GM19438 (cell line): ENCODE data around the gene ADGRA1.
"Not testable (repeated sequence)": the region's sequence is repeated elsewhere in the genome, so short reads cannot be mapped to it uniquely, and the experiment has no call there.

Source experiments
- ATAC-seq: cut with Tn5 transposase; IDR thresholded peaks from one replicate; pipeline ENCODE4 v1.9.1; 2021; ENCODE audit warnings: low read depth; ENCODE audit not compliant: unreplicated experiment

ADGRA1 gene

DNA sequence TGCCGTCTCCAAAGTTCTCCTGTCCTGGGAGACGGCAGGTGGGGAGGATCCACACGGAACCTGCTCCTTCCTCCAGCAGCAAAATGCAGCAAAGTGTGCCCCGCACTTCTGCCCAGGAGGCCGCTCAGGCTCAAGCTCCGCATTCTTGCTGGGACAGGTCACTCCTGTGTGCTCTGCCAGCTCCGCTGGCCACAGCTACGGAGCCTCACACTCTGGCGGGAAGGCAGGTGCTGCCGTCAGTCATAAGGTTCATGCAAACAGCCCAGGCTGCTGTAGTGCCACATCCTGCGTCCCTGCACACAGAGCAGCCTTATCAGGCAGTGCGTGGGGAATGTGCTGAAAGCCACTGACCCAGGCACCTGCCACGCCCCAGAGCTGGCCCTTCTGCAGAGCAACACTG is 22.4 kb downstream of the ADGRA1 start:
- ATAC-seq, result no peak

GRCh38 chr10:133110609-133111275 is 23.0 kb downstream of the ADGRA1 start:
- ATAC-seq, result no peak

DNA sequence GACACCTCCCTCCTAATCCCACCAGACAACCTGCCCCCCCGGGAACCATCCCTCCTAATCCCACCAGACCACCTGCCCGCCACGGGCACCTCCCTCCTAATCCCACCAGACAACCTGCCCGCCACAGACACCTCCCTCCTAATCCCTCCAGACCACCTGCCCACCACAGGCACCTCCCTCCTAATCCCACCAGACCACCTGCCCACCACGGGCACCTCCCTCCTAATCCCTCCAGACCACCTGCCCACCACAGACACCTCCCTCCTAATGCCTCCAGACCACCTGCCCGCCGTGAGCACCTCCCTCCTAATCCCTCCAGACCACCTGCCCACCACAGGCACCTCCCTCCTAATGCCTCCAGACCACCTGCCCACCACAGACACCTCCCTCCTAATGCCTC is 23.9 kb downstream of the ADGRA1 start:
- ATAC-seq, result not testable (repeated sequence)

DNA sequence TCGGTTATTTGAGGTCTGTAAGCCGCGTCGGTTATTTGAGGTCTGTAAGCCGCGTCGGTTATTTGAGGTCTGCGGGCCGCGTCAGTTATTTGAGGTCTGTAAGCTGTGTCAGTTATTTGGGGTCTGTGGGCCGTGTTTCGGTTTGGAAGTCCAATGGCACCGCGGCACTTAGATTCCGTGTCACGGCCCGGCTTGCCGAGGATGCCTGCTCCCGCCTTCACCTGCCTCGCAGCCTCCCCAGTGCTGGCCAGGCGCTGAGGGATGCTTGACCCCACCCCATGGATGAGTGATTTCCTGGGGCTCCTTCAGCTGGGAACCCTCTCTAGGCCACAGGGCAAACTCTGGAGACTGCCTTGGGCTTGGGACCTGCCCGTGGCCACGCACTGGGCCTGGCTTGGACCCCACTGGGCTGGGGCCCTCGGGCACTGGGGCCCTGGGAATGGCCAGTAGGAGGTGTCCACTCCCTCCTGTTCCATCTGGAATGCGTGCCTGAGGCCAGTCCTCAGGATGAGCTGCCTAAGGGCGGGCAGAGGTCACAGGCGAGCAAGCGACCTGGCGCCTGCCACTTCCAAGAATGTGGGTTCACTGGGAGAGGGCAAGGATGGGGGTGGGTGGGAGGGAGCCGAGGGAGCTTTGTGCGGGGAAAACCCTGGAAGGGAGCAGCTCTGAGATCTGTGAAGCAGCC is 25.6 kb downstream of the ADGRA1 start:
- no peak for ATAC-seq

- ATAC-seq, result no peak
These were observed 26.1 kb downstream of the ADGRA1 start for GRCh38 chr10:133113847-133114246.

GRCh38 chr10:133114251-133114650 is 26.5 kb downstream of the ADGRA1 start:
- ATAC-seq, result no peak

DNA sequence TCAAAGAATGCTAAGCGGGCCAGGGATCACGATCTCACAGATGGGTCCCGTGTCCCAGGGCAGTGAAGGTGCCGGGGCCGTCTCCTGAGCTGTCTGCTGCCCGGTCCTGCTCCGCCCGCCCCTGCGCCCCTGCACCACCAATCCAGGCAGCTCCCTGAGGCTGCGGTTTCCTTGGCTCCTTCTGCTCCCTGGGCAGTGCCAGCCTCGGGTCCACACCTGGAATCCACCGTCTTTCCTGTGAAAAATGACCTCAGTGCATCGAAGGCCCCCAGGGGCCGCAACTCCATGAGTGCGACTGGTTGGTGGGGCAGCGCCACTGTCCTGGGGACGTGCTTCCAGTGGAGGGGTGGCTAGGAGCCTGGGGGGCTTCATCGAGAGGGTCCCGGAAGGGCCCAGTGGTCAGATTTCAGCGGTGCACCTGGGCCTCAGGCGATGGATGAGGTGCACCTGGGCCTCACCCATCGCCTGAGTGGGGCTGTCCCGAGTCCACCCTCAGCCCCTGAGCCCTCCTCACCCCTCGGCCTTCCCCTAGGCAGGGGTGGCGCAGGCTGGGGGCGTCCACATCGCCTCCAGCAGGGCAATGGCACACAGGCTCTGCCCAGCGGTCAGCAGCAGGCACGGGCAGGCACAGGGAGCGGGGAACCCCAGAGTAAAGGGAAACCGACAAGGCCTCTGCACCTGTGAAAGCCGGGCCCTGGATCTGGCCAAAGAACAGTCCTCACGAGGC is 27.2 kb downstream of the ADGRA1 start:
- no peak for ATAC-seq

- no peak for ATAC-seq
These were observed 27.7 kb downstream of the ADGRA1 start for GRCh38 chr10:133115453-133115842.

GRCh38 chr10:133115976-133116375 is 28.3 kb downstream of the ADGRA1 start:
- ATAC-seq, result no peak

GRCh38 chr10:133116455-133116854 is 28.7 kb downstream of the ADGRA1 start:
- no peak for ATAC-seq

DNA sequence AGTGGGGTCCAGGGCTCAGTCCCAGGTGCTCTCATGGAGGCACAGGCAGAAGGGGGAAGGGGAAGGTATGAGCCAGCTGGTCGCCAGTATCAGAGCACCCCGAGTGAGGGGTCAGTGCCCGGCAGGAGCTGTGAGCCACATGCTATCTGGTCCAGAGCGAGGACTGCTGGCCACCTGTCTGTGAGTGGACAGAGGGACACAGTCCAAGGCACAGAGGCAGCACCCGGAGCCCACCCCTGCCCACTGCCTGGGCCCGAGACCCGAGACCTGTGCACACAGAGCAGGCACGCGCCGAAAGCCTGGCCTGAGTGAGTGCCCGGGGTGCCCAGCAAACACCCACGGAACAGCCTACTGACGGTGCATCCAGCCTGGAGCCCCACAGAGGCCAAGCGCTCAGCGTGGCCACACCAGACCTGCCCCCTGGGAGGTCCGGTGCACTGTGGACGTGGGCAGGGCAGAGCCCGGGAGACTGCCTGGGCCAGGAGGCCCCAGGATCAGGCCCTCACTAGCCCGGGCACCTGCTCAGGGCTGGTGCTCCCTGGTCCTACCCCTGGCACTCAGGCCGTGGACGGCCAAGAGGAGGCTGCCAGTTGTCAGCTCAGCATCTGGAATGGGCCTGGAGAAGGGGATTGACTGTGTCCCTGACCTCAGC is 29.4 kb downstream of the ADGRA1 start:
- ATAC-seq, result no peak

GRCh38 chr10:133117688-133118071 is 30.0 kb downstream of the ADGRA1 start:
- ATAC-seq, result no peak

DNA sequence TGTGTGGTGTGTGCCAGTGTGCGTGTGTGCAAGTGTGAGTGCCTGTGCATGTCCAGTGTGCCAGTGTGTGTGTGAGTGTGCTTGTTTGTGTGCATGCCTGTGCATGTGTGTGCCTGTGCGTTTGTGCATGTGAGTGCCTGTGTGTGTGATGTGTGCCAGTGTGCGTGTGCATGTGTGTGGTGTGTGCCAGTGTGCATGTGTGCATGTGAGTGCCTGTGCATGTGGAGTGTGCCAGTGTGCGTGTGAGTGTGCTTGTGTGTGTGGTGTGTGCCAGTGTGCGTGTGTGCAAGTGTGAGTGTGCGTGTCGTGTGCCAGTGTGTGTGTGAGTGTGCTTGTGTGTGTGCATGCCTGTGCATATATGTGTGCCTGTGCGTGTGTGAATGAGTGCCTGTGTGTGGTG is 33.8 kb downstream of the ADGRA1 start:
- ATAC-seq, result no peak

GRCh38 chr10:133122171-133122935 is 34.6 kb downstream of the ADGRA1 start:
- no peak for ATAC-seq

DNA sequence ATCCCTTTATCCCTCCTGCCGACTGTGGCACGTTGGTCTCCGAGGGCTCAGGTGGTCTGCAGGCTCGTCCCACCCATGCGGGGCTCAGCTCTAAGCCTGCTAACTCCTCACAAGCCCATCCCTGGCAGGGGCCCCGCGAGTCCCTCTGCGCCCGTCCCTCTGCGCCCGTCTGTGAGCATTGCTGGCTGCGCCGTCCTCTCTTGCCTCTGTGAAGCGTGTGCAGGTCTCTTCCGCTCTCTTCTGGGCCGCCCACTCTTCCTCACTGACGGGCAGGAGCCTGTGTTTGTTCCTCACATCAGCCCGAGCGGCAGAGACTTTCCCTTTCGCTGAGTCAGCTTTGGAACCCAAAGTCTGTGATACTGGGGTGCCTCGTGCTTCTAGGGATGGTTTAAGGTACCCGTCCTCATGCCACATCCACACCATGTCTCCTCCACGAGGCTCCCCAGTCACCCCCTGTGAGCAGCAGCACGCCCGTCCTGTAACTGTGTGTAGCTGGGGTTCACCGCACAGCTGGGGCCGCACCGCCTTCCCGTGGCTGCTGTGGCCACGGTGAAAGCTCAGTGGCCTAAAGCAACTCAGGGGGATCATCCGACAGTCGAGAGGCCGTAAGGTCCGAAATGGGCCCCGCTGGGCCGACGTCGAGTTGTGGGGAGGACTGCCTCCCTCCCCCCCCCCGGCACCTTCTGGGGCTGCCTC is 35.5 kb downstream of the ADGRA1 start:
- ATAC-seq, result no peak

GRCh38 chr10:133123746-133124356 is 36.1 kb downstream of the ADGRA1 start:
- no peak for ATAC-seq

GRCh38 chr10:133124357-133125211 is 36.9 kb downstream of the ADGRA1 start:
- ATAC-seq, result no peak

DNA sequence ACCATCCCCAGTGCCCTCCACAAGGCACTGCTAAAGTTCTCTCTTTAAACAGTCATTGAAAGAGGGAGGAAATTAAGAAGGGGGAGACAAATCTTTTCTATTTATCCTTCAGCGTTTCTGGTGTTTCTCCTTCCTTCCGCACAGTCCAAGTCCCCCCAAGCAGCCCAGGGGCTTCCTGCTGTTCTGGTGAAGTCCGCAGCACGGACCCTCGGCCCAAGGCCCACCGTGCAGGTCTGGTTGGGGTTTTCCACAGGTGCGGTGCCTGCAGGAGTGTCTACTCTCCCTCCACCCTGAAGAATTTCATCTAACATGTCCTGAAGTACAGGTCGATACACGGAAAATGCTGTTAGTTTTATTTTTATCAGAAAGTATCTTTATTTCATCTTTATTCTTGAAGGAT is 38.2 kb downstream of the ADGRA1 start:
- no peak for ATAC-seq
